GM19238 (cell line): ENCODE results near the gene SLCO6A1.

ENCODE experiments used
- DNase-seq: peaks from one replicate; pipeline ENCODE4 v3.0.0; 2011; ENCODE audit warnings: low spot score; ENCODE audit not compliant: insufficient read length

The SLCO6A1 gene

GRCh38 chr5:102451082-102451481 is 47.7 kb downstream of the SLCO6A1 start:
- no peak for DNase-seq

- DNase-seq = no peak
Observed at GRCh38 chr5:102450313-102450990, 48.3 kb downstream of the SLCO6A1 start.

GRCh38 chr5:102433473-102433872 is 65.3 kb downstream of the SLCO6A1 start:
- no peak for DNase-seq

- DNase-seq = no peak
Observed at GRCh38 chr5:102421647-102422046, 77.2 kb downstream of the SLCO6A1 start.

- DNase-seq = no peak
Observed at GRCh38 chr5:102418531-102418930, 80.3 kb downstream of the SLCO6A1 start.

GRCh38 chr5:102414448-102414847 is 84.4 kb downstream of the SLCO6A1 start:
- DNase-seq = no peak

GRCh38 chr5:102388235-102388634 is 110.6 kb downstream of the SLCO6A1 start:
- no peak for DNase-seq

- no peak for DNase-seq
Observed at GRCh38 chr5:102385365-102385764, 113.4 kb downstream of the SLCO6A1 start.

GRCh38 chr5:102380174-102380573 is 118.6 kb downstream of the SLCO6A1 start:
- no peak for DNase-seq

- no peak for DNase-seq
Observed at GRCh38 chr5:102375876-102376275, 122.9 kb downstream of the SLCO6A1 start.

- DNase-seq = no peak
Observed at GRCh38 chr5:102375272-102375671, 123.5 kb downstream of the SLCO6A1 start.

GRCh38 chr5:102368392-102368791 is 130.4 kb downstream of the SLCO6A1 start:
- no peak for DNase-seq

- DNase-seq = no peak
Observed at GRCh38 chr5:102341681-102342288, 157.0 kb downstream of the SLCO6A1 start.

GRCh38 chr5:102324714-102325113 is 174.1 kb downstream of the SLCO6A1 start:
- DNase-seq = no peak
